Neural cell (in vitro differentiated cells): ENCODE data around the gene ANKMY1. TPM values are rescaled to one million over a fixed set of nuclear protein-coding genes. Genes with fewer than 3 reads are reported as not detected.

ENCODE experiments used
- H2AFZ ChIP-seq: fragments of 200-600, 300-800 bp; sonication (generic), shearing (Covaris generic); 2 replicates; pipeline ENCODE4 v1.6.0; 2014; ENCODE audit warnings: low read depth, mild to moderate bottlenecking, antibody characterized with exemption, low read length, moderate library complexity
- H3F3A ChIP-seq: fragments of 200-600 bp; shearing (Covaris generic); 2 replicates; pipeline ENCODE4 v1.6.1; 2016; ENCODE audit warnings: mild to moderate bottlenecking, moderate library complexity, mixed read lengths, antibody characterized with exemption, low read length; ENCODE audit not compliant: insufficient read depth, poor library complexity, severe bottlenecking
- H3K27ac ChIP-seq: fragments of 200-600, 300-800 bp; sonication (generic), shearing (Covaris generic); 2 replicates; pipeline ENCODE4 v1.5.1; 2014; ENCODE audit warnings: mild to moderate bottlenecking, low read length, moderate library complexity
- H3K27me3 ChIP-seq: fragments of 300-800, 200-600 bp; sonication (generic), shearing (Covaris generic); 2 replicates; pipeline ENCODE4 v1.6.0; 2014; ENCODE audit warnings: mild to moderate bottlenecking, low read depth, low read length, moderate library complexity; ENCODE audit not compliant: insufficient read depth
- H3K36me3 ChIP-seq: fragments of 300-800, 200-600 bp; sonication (generic), shearing (Covaris generic); 2 replicates; pipeline ENCODE4 v1.5.1; 2014; ENCODE audit warnings: mild to moderate bottlenecking, antibody characterized with exemption, low read length, moderate library complexity; ENCODE audit not compliant: insufficient read depth
- H3K4me2 ChIP-seq: fragments of 300-800, 200-600 bp; sonication (generic), shearing (Covaris generic); 2 replicates; pipeline ENCODE4 v1.6.0; 2014; ENCODE audit warnings: mild to moderate bottlenecking, low read length
- H3K4me3 ChIP-seq: fragments of 300-800, 200-600 bp; sonication (generic), shearing (Covaris generic); 2 replicates; pipeline ENCODE4 v1.5.1; 2014; ENCODE audit warnings: mild to moderate bottlenecking, low read length, moderate library complexity
- H3K79me2 ChIP-seq: fragments of 200-600 bp; shearing (Covaris generic); replicated peaks from 2 replicates; pipeline ENCODE4 v1.6.0; 2014; ENCODE audit warnings: mild to moderate bottlenecking, low read length, moderate library complexity; ENCODE audit not compliant: insufficient read depth
- H3K9ac ChIP-seq: fragments of 300-800, 200-600 bp; sonication (generic), shearing (Covaris generic); 2 replicates; pipeline ENCODE4 v1.6.1; 2016; ENCODE audit warnings: mild to moderate bottlenecking, low read length, mixed read lengths
- H3K9me2 ChIP-seq: fragments of 200-600 bp; shearing (Covaris generic); 2 replicates; pipeline ENCODE4 v1.6.1; 2016; ENCODE audit warnings: mild to moderate bottlenecking, low read length, mixed read lengths; ENCODE audit not compliant: insufficient read depth
- H3K9me3 ChIP-seq: fragments of 200-600, 300-800 bp; sonication (generic), shearing (Covaris generic); 2 replicates; pipeline ENCODE4 v1.6.1; 2016; ENCODE audit warnings: mild to moderate bottlenecking, mixed run types, low read length, moderate library complexity, mixed read lengths
- H4K20me1 ChIP-seq: fragments of 200-600 bp; shearing (Covaris generic); 2 replicates; pipeline ENCODE4 v1.6.1; 2016; ENCODE audit warnings: mild to moderate bottlenecking, mixed run types; ENCODE audit not compliant: insufficient read depth
- CTCF ChIP-seq: fragments of 450-650 bp; IDR thresholded peaks from 2 replicates; pipeline ENCODE4 v1.5.1; 2014; ENCODE audit warnings: antibody characterized with exemption, mild to moderate bottlenecking, moderate library complexity; ENCODE audit not compliant: poor library complexity, severe bottlenecking
- EP300 ChIP-seq: fragments of 450-650 bp; conservative IDR thresholded peaks from 2 replicates; pipeline ENCODE4 v1.6.1; 2014; ENCODE audit warnings: antibody characterized with exemption, mild to moderate bottlenecking, moderate library complexity; ENCODE audit not compliant: poor library complexity, severe bottlenecking
- EZH2 ChIP-seq: fragments of 200-600, 300-800 bp; shearing (Covaris generic), sonication (generic); IDR thresholded peaks from 2 replicates; pipeline ENCODE4 v1.6.1; 2014; ENCODE audit warnings: antibody characterized with exemption, low read length, borderline replicate concordance, mild to moderate bottlenecking; ENCODE audit not compliant: insufficient read depth, poor library complexity, severe bottlenecking
- MXI1 ChIP-seq: fragments of 450-650 bp; conservative IDR thresholded peaks from 2 replicates; pipeline ENCODE4 v1.6.1; 2014; ENCODE audit warnings: antibody characterized with exemption, mild to moderate bottlenecking; ENCODE audit not compliant: poor library complexity, severe bottlenecking
- POLR2AphosphoS5 ChIP-seq: IDR thresholded peaks from 2 replicates; pipeline ENCODE4 v1.6.1; 2012
- RAD21 ChIP-seq: fragments of 450-650 bp; conservative IDR thresholded peaks from 2 replicates; pipeline ENCODE4 v1.6.1; 2014; ENCODE audit warnings: antibody characterized with exemption, mild to moderate bottlenecking, moderate library complexity
- REST ChIP-seq: IDR thresholded peaks from 2 replicates; pipeline ENCODE4 v1.6.1; 2012; ENCODE audit warnings: borderline replicate concordance
- SMC3 ChIP-seq: fragments of 450-650 bp; conservative IDR thresholded peaks from 2 replicates; pipeline ENCODE4 v1.6.1; 2014; ENCODE audit warnings: antibody characterized with exemption, mild to moderate bottlenecking, moderate library complexity; ENCODE audit not compliant: poor library complexity
- TAF1 ChIP-seq: IDR thresholded peaks from 2 replicates; pipeline ENCODE4 v1.6.1; 2012; ENCODE audit warnings: low read depth
- polyA plus RNA-seq: library from polyadenylated mRNA; depleted of rRNA; stranded (reverse); fragments of >200 nt; gene quantifications from 2 replicates; pipeline ENCODE4 v1.2.3, GENCODE V29; 2014

ANKMY1 gene
- polyA plus RNA-seq, 1 donor from 2014 or later: 6.6 TPM

DNA sequence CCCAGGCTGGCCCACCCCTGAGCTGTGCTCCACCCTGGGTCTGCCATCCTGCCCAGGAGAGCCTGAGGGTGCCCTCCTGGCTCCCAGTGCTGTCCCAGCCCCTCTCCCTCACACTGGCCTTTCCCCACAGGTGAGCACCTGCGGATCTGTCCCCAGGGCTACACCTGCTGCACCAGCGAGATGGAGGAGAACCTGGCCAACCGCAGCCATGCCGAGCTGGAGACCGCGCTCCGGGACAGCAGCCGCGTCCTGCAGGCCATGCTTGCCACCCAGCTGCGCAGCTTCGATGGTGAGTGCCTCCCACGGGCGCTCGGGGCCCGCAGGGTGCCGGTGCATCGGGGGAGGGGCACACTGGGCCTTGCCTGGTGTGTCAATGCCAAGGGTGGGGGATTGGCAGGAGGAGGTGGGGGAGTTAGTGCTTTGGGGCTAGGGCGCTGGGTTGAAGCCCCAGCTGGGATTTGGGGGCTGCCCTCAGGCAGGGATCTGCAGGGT, 98.8 kb downstream of the ANKMY1 start:
- Histone ChIP-seq H3K36me3 (peaks cover 3% of the 10 kb centered on the region), H3K27me3 (no peaks in the 10 kb centered on the region), H3F3A (no peaks in the 10 kb centered on the region), H2AFZ (no peak overlapping the region), H3K9me2 (no peaks in the 10 kb centered on the region), H3K4me2 (no peak overlapping the region), H3K79me2 (peaks cover 30% of the 10 kb centered on the region), H3K27ac (no peak overlapping the region), H3K9me3 (no peaks in the 10 kb centered on the region), H4K20me1 (no peaks in the 10 kb centered on the region), H3K4me3 (no peak overlapping the region), H3K9ac (no peak overlapping the region)
- TF ChIP-seq CTCF (no peak), SMC3 (no peak), REST (no peak), RAD21 (no peak), TAF1 (no peak), EP300 (no peak), POLR2AphosphoS5 (no peak), MXI1 (no peak), EZH2 (no peak)

DNA sequence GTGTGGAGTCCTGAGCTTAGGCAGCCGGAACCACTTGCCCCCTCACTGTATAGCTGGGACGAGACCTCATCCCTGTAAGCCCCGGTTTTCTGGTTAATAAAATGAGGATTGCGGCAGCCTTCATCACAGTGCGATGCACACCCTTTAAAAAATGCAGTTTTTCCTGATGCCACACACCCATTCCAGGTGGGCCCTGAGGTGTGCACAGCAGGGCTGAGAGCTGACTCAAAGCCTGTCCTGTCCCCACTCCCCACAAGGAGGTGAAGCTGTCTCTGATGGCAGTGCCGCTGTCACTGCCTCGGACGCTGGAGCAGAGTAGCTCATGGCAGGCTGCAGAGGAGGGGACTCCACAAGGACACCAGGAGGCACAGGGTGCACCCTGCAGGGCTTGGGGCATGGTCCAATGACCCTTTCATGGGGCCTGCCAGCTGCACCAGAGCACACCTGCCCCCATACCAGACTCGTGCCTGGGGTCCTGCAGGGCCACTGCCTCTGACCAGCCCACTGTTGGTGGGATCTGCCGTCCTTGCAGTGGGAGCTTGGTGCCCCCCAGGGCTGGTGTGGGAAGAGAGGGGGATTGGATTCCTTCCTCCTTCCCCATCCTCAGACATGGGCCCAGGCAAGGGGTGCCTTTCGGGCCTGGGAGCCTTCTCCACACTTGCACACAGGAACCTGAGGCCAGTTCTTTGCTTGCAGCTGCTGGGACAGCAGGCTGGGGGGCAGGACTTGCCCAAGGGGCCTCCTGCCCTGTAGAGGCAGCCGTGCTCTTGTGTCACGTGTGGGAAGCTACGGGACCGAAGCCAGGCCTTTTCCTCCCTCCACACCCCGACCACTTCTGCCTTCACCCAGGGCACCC, 99.5 kb downstream of the ANKMY1 start:
- H3F3A ChIP-seq: no peaks in the 10 kb centered on the region
- H3K36me3 ChIP-seq: no peaks in the 10 kb centered on the region
- peaks cover 32% of the 10 kb centered on the region for H3K79me2 ChIP-seq
- no peaks in the 10 kb centered on the region for H3K9me3 ChIP-seq
- TF ChIP-seq MXI1 (no peak), POLR2AphosphoS5 (peak; percentile 9)
- H3K27ac ChIP-seq: no peak overlapping the region
- no peak overlapping the region for H2AFZ ChIP-seq
- H3K9me2 ChIP-seq: no peaks in the 10 kb centered on the region
- no peak overlapping the region for H3K9ac ChIP-seq
- no peak overlapping the region for H3K4me3 ChIP-seq
- H3K27me3 ChIP-seq: no peaks in the 10 kb centered on the region
- H3K4me2 ChIP-seq: no peak overlapping the region
- no peaks in the 10 kb centered on the region for H4K20me1 ChIP-seq
